HCT116 (cell line): ENCODE data around the gene SYTL2. TPM values are rescaled to one million over a fixed set of nuclear protein-coding genes. Genes with fewer than 3 reads are reported as not detected.

Experiments used
- ATAC-seq: fragments of 200-7000 bp; cut with Tn5 transposase; 2 replicates; pipeline ENCODE4 v1.9.1; 2020; ENCODE audit warnings: mild to moderate bottlenecking, moderate library complexity
- BruUV-seq: library from RNA; stranded (reverse); fragments of 400-500 nt; replicated peaks from 2 replicates; lab custom pipeline; 2021; lab: Mats Ljungman, UMichigan
- CTCF ChIA-PET: fragments of 300-600 bp; sonication (Branson Sonifier 250); formaldehyde crosslinking; loops from one replicate; lab custom pipeline; 2021; ENCODE audit warnings: antibody characterized with exemption; lab: Charles Lee
- POLR2A ChIA-PET: fragments of 300-600, 350-600 bp; sonication (Branson Sonifier 250); formaldehyde crosslinking; loops from one replicate; lab custom pipeline; 2021; ENCODE audit warnings: antibody characterized with exemption; lab: Charles Lee
- RAD21 ChIA-PET, 2 experiments: fragments of 300-600 bp; sonication (Branson Sonifier 250); formaldehyde crosslinking; loops; one replicate each; lab custom pipeline; 2023; ENCODE audit warnings: low total read pairs in 2 of 2; ENCODE audit not compliant: uncharacterized antibody in 2 of 2, unreplicated experiment in 2 of 2, low non-redundant PET in 1 of 2; lab: Charles Lee
- DNase-seq: peaks from one replicate; pipeline ENCODE4 v3.0.0-alpha.2; 2010; ENCODE audit warnings: low read depth, low spot score
- H2AFZ ChIP-seq: fragments of 200-600 bp; shearing (Covaris generic), sonication (generic); 2 replicates; pipeline ENCODE4 v1.6.1; 2017; ENCODE audit warnings: low read depth, mixed run types, mixed read lengths, antibody characterized with exemption, low read length; ENCODE audit not compliant: poor library complexity, severe bottlenecking
- H3K27ac ChIP-seq: 2 replicates; pipeline ENCODE4 v1.5.1; 2012; ENCODE audit warnings: low read depth, low read length
- H3K27me3 ChIP-seq: fragments of 200-600 bp; sonication (generic); 2 replicates; pipeline ENCODE4 v1.6.1; 2016; ENCODE audit warnings: mixed run types, low read length, mixed read lengths; ENCODE audit not compliant: insufficient read depth
- H3K36me3 ChIP-seq, 2 experiments: fragments of 200-500 bp in 1 of 2; fragments of 200-600 bp in 1 of 2; sonication (Bioruptor generic) in 1 of 2; sonication (generic) in 1 of 2; 2 replicates each; pipeline versions ENCODE4 v1.5.1 to v1.6.1; 2014 to 2016; ENCODE audit warnings: low read length in 2 of 2, inconsistent platforms in 1 of 2, mixed read lengths in 1 of 2, mixed run types in 1 of 2; ENCODE audit not compliant: insufficient read depth in 2 of 2, control insufficient read depth in 1 of 2
- H3K4me1 ChIP-seq, 2 experiments: fragments of 200-600 bp in 1 of 2; sonication (generic) in 1 of 2; 2 replicates each; pipeline versions ENCODE4 v1.5.1 to v1.6.1; 2012 to 2017; ENCODE audit warnings: low read length in 2 of 2, inconsistent platforms in 1 of 2, mild to moderate bottlenecking in 1 of 2, mixed read lengths in 1 of 2, mixed run types in 1 of 2, moderate library complexity in 1 of 2; ENCODE audit not compliant: insufficient read depth in 2 of 2, control insufficient read depth in 1 of 2
- H3K4me2 ChIP-seq: fragments of 200-600 bp; sonication (generic); 2 replicates; pipeline ENCODE4 v1.6.1; 2017; ENCODE audit warnings: mixed run types, low read length, mixed read lengths
- H3K4me3 ChIP-seq, 2 experiments: fragments of 200-600 bp in 1 of 2; sonication (generic) in 1 of 2; replicated peaks in 1 of 2; 2 replicates each; pipeline ENCODE4 v1.5.1; 2011 to 2016; ENCODE audit warnings: low read length in 2 of 2, control low read depth in 1 of 2, low read depth in 1 of 2, mild to moderate bottlenecking in 1 of 2, mixed read lengths in 1 of 2, mixed run types in 1 of 2
- H3K79me2 ChIP-seq: fragments of 200-600 bp; sonication (generic); 2 replicates; pipeline ENCODE4 v1.6.1; 2017; ENCODE audit warnings: mild to moderate bottlenecking, mixed run types, low read length, moderate library complexity, mixed read lengths; ENCODE audit not compliant: insufficient read depth
- H3K9ac ChIP-seq: fragments of 200-600 bp; sonication (generic); 2 replicates; pipeline ENCODE4 v1.6.1; 2016; ENCODE audit warnings: low read length, mixed read lengths
- H3K9me2 ChIP-seq: fragments of 200-600 bp; sonication (generic), shearing (Covaris generic); 2 replicates; pipeline ENCODE4 v1.6.1; 2017; ENCODE audit warnings: mixed run types, mild to moderate bottlenecking, moderate library complexity; ENCODE audit not compliant: insufficient read depth
- H3K9me3 ChIP-seq, 2 experiments: fragments of 200-500 bp in 1 of 2; fragments of 200-600 bp in 1 of 2; sonication (Bioruptor generic) in 1 of 2; sonication (generic) in 1 of 2; 2 replicates each; pipeline ENCODE4 v1.6.1; 2014 to 2017; ENCODE audit warnings: low read length in 2 of 2, mixed read lengths in 2 of 2, inconsistent platforms in 1 of 2, low read depth in 1 of 2, mild to moderate bottlenecking in 1 of 2, mixed run types in 1 of 2, moderate library complexity in 1 of 2; ENCODE audit not compliant: control insufficient read depth in 1 of 2, insufficient read depth in 1 of 2
- H4K20me1 ChIP-seq: fragments of 200-600 bp; sonication (generic), shearing (Covaris generic); 2 replicates; pipeline ENCODE4 v1.6.1; 2017; ENCODE audit warnings: mixed run types, mild to moderate bottlenecking, moderate library complexity; ENCODE audit not compliant: insufficient read depth
- ATF3 ChIP-seq: IDR thresholded peaks from 2 replicates; pipeline ENCODE4 v1.6.1; 2012
- CBX3 ChIP-seq: IDR thresholded peaks from 2 replicates; pipeline ENCODE4 v1.6.1; 2012; ENCODE audit warnings: low read depth
- CEBPB ChIP-seq: IDR thresholded peaks from 2 replicates; pipeline ENCODE4 v1.6.1; 2012; ENCODE audit warnings: low read depth
- CTCF ChIP-seq, 3 experiments: fragments of 200-600 bp in 1 of 3; sonication (generic) in 1 of 3; IDR thresholded peaks in 2 of 3; conservative IDR thresholded peaks in 1 of 3; 2 replicates each; pipeline ENCODE4 v1.5.1; 2012 to 2017; ENCODE audit warnings: low read depth in 2 of 3, low read length in 2 of 3, antibody characterized with exemption in 1 of 3, borderline replicate concordance in 1 of 3, control low read depth in 1 of 3, mild to moderate bottlenecking in 1 of 3, mixed read lengths in 1 of 3, mixed run types in 1 of 3, moderate library complexity in 1 of 3; ENCODE audit not compliant: insufficient read depth in 1 of 3
- ELF1 ChIP-seq: IDR thresholded peaks from 2 replicates; pipeline ENCODE4 v1.6.1; 2012; ENCODE audit warnings: low read depth, borderline replicate concordance
- EZH2phosphoT487 ChIP-seq: fragments of 200-600 bp; IDR thresholded peaks from 2 replicates; pipeline ENCODE4 v1.6.1; 2018; ENCODE audit warnings: antibody characterized with exemption, borderline replicate concordance
- POLR2A ChIP-seq: IDR thresholded peaks from 2 replicates; pipeline ENCODE4 v1.7.0; 2011; ENCODE audit warnings: borderline replicate concordance; ENCODE audit not compliant: insufficient read depth, insufficient read length; ENCODE audit errors: extremely low read depth
- TCF7L2 ChIP-seq: IDR thresholded peaks from 2 replicates; pipeline ENCODE4 v1.7.0; 2011; ENCODE audit warnings: borderline replicate concordance, inconsistent platforms; ENCODE audit not compliant: insufficient read depth, insufficient read length; ENCODE audit errors: extremely low read depth
- ZBTB33 ChIP-seq: IDR thresholded peaks from 2 replicates; pipeline ENCODE4 v1.6.1; 2011; ENCODE audit warnings: mild to moderate bottlenecking, low read length, moderate library complexity; ENCODE audit not compliant: insufficient replicate concordance; ENCODE audit errors: extremely low read depth
- ZNF274 ChIP-seq: fragments of 200-500 bp; sonication (Bioruptor generic); IDR thresholded peaks from 2 replicates; pipeline ENCODE4 v1.6.1; 2014; ENCODE audit warnings: mild to moderate bottlenecking, low read depth, low read length, inconsistent platforms
- intact Hi-C: fragments of 100-400 bp; cut with micrococcal nuclease; formaldehyde crosslinking; loops from 2 replicates; pipeline ENCODE4 v1.10.0; 2022
- total RNA-seq: library from RNA; stranded (reverse); gene quantifications from one replicate; pipeline ENCODE4 v1.2.1, GENCODE V29; 2021; ENCODE audit not compliant: unreplicated experiment

The SYTL2 gene
- total RNA-seq, 1 experiment from 2014 or later = 12.6 TPM

- no peak for TF ChIP-seq CTCF (IDR thresholded peaks at IDR 0.05 in 2 of 3, conservative IDR thresholded peaks at IDR 0.05 in 1 of 3; ENCODE audit: borderline replicate concordance in 1 of 3, insufficient read depth in 1 of 3, low read depth in 2 of 3, low read length in 2 of 3)
- TF ChIP-seq CBX3 = no peak
- no peak for TF ChIP-seq ZBTB33
- TF ChIP-seq EZH2phosphoT487 = no peak
- no peak for TF ChIP-seq TCF7L2
Measured at GRCh38 chr11:85751724-85752123, 59.2 kb downstream of the SYTL2 start (continued).

- Histone ChIP-seq H3K27me3 (no peaks in the 10 kb centered on the region), H3K4me1 (no peaks in the 10 kb centered on the region), H3K9me3 (no peaks in the 10 kb centered on the region), H3K27ac (no peak overlapping the region), H3K4me3 (no peak overlapping the region), H3K9ac (no peak overlapping the region), H4K20me1 (no peaks in the 10 kb centered on the region), H2AFZ (no peak overlapping the region), H3K79me2 (no peaks in the 10 kb centered on the region), H3K4me2 (no peak overlapping the region), H3K9me2 (no peaks in the 10 kb centered on the region), H3K36me3 (no peaks in the 10 kb centered on the region)
- ATAC-seq (no peak), DNase-seq (no peak)
- no TSS peak for BruUV-seq
- POLR2A ChIA-PET = no interaction called here
- intact Hi-C loops = no loop called here
- RAD21 ChIA-PET = no interaction called here
- CTCF ChIA-PET = no interaction called here
- no peak for TF ChIP-seq ATF3
- TF ChIP-seq ZNF274 = no peak
- TF ChIP-seq POLR2A = no peak
- TF ChIP-seq ELF1 = no peak
- TF ChIP-seq CEBPB = no peak
- no peak for TF ChIP-seq ZBTB33
Measured at GRCh38 chr11:85750646-85751045, 60.3 kb downstream of the SYTL2 start.
